ENCODE data around the gene TM9SF4.

- TF ChIP-seq POLR2A (IDR thresholded peaks at IDR 0.05; ENCODE audit: low read depth, low read length): no peak
- no peak for TF ChIP-seq POLR2AphosphoS5 (IDR thresholded peaks at IDR 0.05; ENCODE audit: low read depth, low read length)
- TF ChIP-seq TAF1 (IDR thresholded peaks at IDR 0.05; ENCODE audit: low read depth, low read length): no peak
- TF ChIP-seq SPI1 (IDR thresholded peaks at IDR 0.05; ENCODE audit: low read depth, low read length): no peak
- TF ChIP-seq POU2F2 (IDR thresholded peaks at IDR 0.05; ENCODE audit: low read depth, low read length): no peak
- no peak for TF ChIP-seq PAX5 (IDR thresholded peaks at IDR 0.05; ENCODE audit: insufficient read depth, low read length, severe bottlenecking)
These were observed 24.5 kb downstream of the TM9SF4 start for GRCh38 chr20:32134026-32134425.

All from GM12891 (cell line).